Retinal pigment epithelial cell (primary cell): ENCODE results near the gene KIAA0232.

Experiments used
- DNase-seq: peaks from one replicate; pipeline ENCODE4 v3.0.0-alpha.2; 2010; ENCODE audit warnings: low read depth
- H3K4me3 ChIP-seq: 2 replicates; pipeline ENCODE4 v1.5.1; 2011; ENCODE audit warnings: mild to moderate bottlenecking, low read length, control low read depth, moderate library complexity
- CTCF ChIP-seq: conservative IDR thresholded peaks from 2 replicates; pipeline ENCODE4 v1.5.1; 2011; ENCODE audit warnings: low read depth, low read length, control low read depth, inconsistent platforms

KIAA0232 gene

DNA sequence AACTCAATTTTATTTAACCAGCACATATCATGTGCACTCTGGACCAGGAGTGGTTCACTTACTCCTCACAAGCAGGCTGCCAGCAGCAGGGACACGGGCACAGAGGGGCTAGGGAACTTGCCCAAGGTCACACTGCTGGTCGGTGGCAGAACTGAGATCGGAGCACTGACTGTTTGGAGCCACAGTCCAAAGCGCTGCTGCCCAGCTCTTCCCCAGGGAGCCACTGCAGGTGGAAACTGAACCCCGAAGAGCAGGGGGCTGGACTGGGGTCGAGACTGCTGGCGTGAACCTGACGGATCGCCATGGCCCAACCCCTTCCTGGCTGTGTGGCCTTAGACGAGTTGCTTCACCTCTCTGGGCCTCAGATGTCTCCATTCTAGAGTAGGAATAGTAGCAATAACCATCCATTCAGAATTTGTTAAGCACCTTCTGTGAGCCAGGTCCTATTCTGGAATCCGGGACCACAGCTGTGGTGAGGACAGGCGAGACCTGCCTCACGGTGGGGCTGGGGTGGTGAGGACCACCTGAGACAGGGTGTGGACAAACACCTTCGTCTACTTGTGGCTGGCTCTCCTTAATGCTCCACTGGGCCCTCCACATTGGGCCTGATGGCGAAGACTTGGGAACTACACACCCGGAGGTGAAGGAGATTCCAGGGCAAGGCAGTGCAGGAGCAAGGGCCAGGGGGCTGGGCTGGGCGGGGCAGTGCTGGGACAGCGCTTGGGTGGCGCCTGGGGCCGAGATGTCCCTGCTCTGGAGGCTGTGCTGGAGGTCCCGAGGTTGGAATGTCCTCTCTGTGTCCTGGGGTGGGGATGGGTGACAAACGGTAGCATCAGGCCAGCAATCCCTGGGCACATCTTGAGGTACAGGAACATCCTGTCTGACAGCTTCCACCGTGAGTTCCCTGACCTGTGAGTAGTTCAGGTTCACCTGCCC lies 32.0 kb upstream of the KIAA0232 start:
- no peak for DNase-seq
- H3K4me3 ChIP-seq = no peak overlapping the region
- no peak for TF ChIP-seq CTCF

DNA sequence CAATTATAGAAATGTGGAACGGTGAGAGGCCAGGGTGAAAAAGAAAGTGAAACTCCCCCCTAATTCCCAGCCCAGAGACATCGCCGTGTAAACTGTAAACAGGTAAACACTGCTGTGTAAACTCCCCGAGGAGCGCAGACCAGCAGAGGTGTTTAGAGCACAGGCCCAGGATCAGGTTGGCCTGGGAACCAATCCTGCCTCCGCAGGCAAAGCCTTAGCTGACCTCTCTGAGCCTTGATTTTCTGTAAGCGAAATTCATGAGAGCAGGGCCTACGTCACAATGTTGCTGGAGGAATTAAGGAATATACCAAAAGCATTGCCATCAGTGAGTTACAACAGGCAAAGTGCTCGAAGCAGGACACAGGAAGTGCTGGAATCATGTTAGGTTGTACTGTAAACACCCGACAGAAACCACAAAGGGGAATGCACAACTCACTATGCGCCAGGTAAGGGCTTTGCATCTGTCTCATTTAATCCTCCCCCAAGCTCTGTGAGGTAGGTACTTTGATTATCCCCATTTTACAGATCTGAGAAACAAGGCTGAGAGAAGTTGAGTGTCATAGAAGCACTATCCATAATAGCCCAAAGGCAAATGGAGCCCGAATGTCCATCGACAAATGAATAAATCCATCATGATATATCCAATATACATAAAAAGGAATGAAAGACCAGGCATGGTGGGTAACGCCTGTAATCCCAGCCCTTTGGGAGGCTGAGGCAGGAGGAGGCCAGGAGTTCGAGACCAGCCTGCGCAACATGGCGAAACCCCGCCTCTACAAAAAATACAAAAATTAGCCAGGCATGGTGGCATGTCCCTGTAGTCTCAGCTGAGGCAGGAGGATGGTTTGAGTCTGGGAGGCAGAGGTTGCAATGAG lies 30.7 kb upstream of the KIAA0232 start:
- no peak for DNase-seq
- no peak for TF ChIP-seq CTCF
- H3K4me3 ChIP-seq = no peak overlapping the region

GRCh38 chr4:6752486-6752829 lies 30.1 kb upstream of the KIAA0232 start:
- no peak overlapping the region for H3K4me3 ChIP-seq
- no peak for DNase-seq

GRCh38 chr4:6753103-6753560 lies 29.4 kb upstream of the KIAA0232 start:
- TF ChIP-seq CTCF = no peak
- no peak overlapping the region for H3K4me3 ChIP-seq
- no peak for DNase-seq

More at GRCh38 chr4:6752486-6752829, 30.1 kb upstream of the KIAA0232 start:
- no peak for TF ChIP-seq CTCF

- H3K4me3 ChIP-seq = no peak overlapping the region
- DNase-seq = no peak
- TF ChIP-seq CTCF = no peak
Observed at GRCh38 chr4:6753891-6754290, 28.6 kb upstream of the KIAA0232 start.

DNA sequence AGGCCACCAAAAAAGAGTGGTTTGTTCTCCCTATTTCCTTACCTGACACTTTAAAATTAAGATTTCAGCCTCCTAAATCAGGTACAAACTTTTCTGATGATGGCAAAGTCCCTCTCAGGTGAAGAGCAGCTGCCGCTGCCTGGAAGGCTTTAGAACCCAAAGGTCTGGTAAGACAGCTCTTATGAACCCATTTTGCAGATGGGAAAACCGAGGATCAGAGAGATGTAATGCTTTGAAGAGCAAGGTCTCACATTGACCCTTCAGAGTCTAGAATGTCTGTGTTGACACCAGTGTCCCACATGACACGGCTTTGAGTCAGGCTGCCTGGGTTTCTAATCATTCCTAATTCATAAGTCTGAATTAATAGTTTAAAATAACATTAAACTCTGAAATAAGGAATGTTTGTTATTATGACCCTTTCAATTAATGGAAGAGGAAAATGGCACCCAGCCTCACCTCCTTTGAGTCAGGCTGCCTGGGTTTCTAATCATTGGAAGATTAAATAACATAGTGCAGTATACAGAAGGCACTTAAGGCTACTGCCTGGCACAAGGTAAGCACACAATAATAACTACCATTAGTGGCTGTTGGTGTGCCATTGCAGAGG lies 27.9 kb upstream of the KIAA0232 start:
- no peak for DNase-seq
- no peak for TF ChIP-seq CTCF
- H3K4me3 ChIP-seq = no peak overlapping the region
